Activated CD8-positive, alpha-beta T cell treated with anti-CD3 and anti-CD28 coated beads, Interleukin-2, amount 10 ng/mL, durations not matched to agents 7 days and 5 days (primary cell): ENCODE measurements around the gene RHBDL3. TPM values are rescaled to one million over a fixed set of nuclear protein-coding genes. Genes with fewer than 3 reads are reported as not detected.
A peak's percentile ranks its signal among the peaks of the same experiment; 100 is the strongest.

Experiments
- ATAC-seq: fragments of 150-1000 bp; cut with Tn5 transposase; one replicate; pipeline ENCODE4 v1.10.0; 2021; ENCODE audit warnings: moderate library complexity
- CTCF ChIA-PET: fragments of 350-600 bp; sonication (Branson Sonifier 250); formaldehyde crosslinking; loops from one replicate; lab custom pipeline; 2021; ENCODE audit warnings: antibody characterized with exemption; lab: Charles Lee
- POLR2A ChIA-PET: fragments of 350-600 bp; sonication (Branson Sonifier 250); formaldehyde crosslinking; loops from one replicate; lab custom pipeline; 2021; ENCODE audit warnings: antibody characterized with exemption; lab: Charles Lee
- DNase-seq: peaks from one replicate; pipeline ENCODE4 v3.0.0-alpha.2; 2020
- H3K27ac Mint-ChIP-seq: one replicate; pipeline ENCODE4 v1.8.0; 2021; ENCODE audit warnings: mild to moderate bottlenecking, mixed read lengths
- H3K27me3 Mint-ChIP-seq: one replicate; pipeline ENCODE4 v1.8.0; 2021; ENCODE audit warnings: low read depth, mixed read lengths
- H3K36me3 Mint-ChIP-seq: one replicate; pipeline ENCODE4 v1.8.0; 2021; ENCODE audit warnings: low read depth, mixed read lengths
- H3K4me1 Mint-ChIP-seq: one replicate; pipeline ENCODE4 v1.8.0; 2021; ENCODE audit warnings: low read depth, mixed read lengths
- H3K4me3 Mint-ChIP-seq: one replicate; pipeline ENCODE4 v1.8.0; 2021; ENCODE audit warnings: mild to moderate bottlenecking, mixed read lengths
- H3K9me3 Mint-ChIP-seq: one replicate; pipeline ENCODE4 v1.8.0; 2022; ENCODE audit warnings: mixed read lengths; ENCODE audit not compliant: insufficient read depth
- total RNA-seq, 2 experiments: library from RNA; stranded (reverse); gene quantifications; one replicate each; pipeline ENCODE4 v1.2.3, GENCODE V29; 2021

The RHBDL3 gene
- total RNA-seq, 2 experiments from 2014 or later: 0.82 to 1.0 TPM

DNA sequence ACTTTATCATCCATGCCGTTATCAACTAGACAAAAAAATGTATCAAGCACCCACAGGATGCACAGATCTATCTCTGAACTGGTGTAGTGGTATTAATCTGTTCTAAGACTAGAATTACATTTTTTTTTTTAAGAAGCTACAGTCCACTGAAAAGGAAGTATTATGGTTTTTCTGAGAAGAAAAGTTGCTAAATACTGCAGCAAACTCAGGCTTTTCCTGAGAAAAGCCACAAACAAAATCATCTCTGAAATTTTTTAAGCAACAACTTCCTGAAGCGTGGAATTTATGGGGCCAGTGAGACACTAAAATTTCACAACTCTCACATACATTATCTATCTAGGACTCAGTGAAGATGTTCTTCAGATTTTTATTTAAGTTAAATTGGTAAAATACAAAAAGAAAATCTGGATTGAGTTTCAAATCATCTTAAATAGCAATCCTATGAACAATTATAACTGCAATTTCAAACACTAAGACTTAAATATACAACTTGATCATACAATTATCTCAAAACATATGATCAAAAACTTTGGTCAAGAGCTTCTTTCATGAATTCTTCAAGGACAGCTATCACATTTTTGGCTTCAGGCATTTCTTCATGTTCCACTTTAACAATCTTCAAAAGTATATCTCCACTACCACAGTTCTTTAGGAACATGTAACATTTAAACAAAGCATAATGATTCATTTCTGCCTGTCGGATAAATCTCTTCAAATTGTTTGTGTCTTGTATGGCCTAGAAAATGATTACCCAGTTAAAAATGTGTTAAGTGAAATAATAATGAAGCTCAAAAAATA is 65.8 kb downstream of the RHBDL3 start:
- ATAC-seq (peak; percentile 85), DNase-seq (no peak)
- ChIA-PET CTCF (interaction anchor here (0.8 to 8.4 kb wide), 10 partner anchors 9 to 325 kb away, joined by 3 to 69 read pairs (median 4); partner anchors contain the start of genes LRRC37B and PSMD11), POLR2A (interaction anchor here (0.6 to 2.2 kb wide), 4 partner anchors 9 to 134 kb away, joined by 3 to 7 read pairs (median 4); partner anchors contain the start of genes C17orf75 and ZNF207)
- Mint-ChIP-seq H3K27ac (peak overlapping the region; percentile 89), H3K4me1 (peaks cover 73% of the 10 kb centered on the region), H3K4me3 (peak overlapping the region; percentile 67), H3K9me3 (no peaks in the 10 kb centered on the region), H3K27me3 (no peaks in the 10 kb centered on the region), H3K36me3 (peaks cover 42% of the 10 kb centered on the region)

DNA sequence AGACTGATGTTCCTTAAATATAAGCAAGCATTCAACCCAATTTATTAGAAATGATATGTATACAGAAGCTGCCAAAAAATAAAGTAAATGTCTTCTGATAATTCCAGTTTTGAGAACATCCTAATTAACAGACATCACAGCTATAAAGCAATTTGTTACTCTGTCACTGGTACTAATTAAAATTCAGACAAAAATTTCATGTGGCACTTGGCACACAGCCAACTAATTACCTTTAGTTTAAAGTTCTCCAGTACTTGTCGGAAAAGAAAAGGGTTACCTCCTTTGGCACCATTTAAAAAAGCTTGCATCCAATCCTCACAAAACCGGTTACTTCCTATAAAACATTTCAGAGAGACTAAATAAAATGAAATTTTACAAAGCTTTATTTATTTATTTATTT is 67.6 kb downstream of the RHBDL3 start:
- no peak overlapping the region for H3K4me3 Mint-ChIP-seq
- peaks cover 59% of the 10 kb centered on the region for H3K4me1 Mint-ChIP-seq
- CTCF ChIA-PET: interaction anchor here (0.7 to 8.4 kb wide), 2 partner anchors 12 to 18 kb away, joined by 4 to 69 read pairs; no protein-coding TSS in a partner anchor
- DNase-seq (no peak), ATAC-seq (no peak)
- H3K27ac Mint-ChIP-seq: no peak overlapping the region
- POLR2A ChIA-PET: no interaction called here
- H3K27me3 Mint-ChIP-seq: no peaks in the 10 kb centered on the region
- no peaks in the 10 kb centered on the region for H3K9me3 Mint-ChIP-seq
- H3K36me3 Mint-ChIP-seq: peaks cover 50% of the 10 kb centered on the region

DNA sequence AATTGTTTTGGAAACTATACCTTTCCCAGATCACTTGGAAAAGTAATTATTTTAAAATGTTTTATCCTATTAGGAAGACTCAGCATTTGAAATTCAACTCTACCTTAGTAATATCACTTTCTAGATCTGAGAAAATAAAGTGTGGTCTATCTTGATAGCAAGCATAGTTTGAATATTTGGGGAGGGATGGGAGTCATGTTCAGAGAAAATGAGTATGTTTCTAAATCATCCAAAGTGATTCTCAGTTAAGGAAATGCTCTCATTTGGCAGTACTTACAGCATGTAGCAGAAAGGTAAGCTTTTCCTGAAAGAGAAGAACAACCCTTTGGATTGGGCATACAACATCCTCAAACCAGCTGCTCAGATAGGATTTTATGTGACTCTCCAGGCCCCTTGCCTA is 69.4 kb downstream of the RHBDL3 start:
- Mint-ChIP-seq H3K27me3 (no peaks in the 10 kb centered on the region), H3K36me3 (peaks cover 61% of the 10 kb centered on the region), H3K9me3 (no peaks in the 10 kb centered on the region), H3K27ac (no peak overlapping the region), H3K4me3 (no peak overlapping the region), H3K4me1 (peaks cover 49% of the 10 kb centered on the region)
- ChIA-PET CTCF (interaction anchor here (1.0 to 8.4 kb wide), 3 partner anchors 14 to 15 kb away, joined by 3 to 69 read pairs (median 5); no protein-coding TSS in a partner anchor), POLR2A (interaction anchor here (1.3 kb wide), 1 partner anchor 15 kb away, joined by 3 read pairs; the partner anchor contains the start of gene ZNF207)
- DNase-seq (no peak), ATAC-seq (no peak)

DNA sequence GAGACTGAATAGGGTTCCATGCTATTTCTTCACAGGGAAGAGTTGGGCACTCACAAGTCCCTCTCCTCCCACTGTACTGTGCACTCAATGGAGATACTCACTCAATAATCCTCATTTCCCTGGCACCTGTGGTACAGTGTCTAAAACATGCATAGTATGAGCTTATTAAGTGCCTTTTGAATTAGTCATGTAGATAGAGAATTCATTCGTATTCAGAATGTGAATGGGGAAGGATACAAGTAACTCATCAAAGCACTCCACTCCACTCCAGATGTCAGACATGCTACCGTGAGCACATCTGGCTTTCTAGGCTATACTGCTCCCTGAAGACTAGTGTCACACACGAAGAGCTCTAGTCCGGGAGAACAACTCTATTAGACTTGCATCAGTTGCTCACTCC is 70.1 kb downstream of the RHBDL3 start:
- ATAC-seq: no peak
- POLR2A ChIA-PET: interaction anchor here (0.5 to 1.3 kb wide), 2 partner anchors 15 to 36 kb away, joined by 3 to 4 read pairs; partner anchors contain the start of gene ZNF207
- CTCF ChIA-PET: interaction anchor here (1.0 to 8.4 kb wide), 3 partner anchors 13 to 15 kb away, joined by 3 to 69 read pairs (median 5); no protein-coding TSS in a partner anchor
- no peaks in the 10 kb centered on the region for H3K27me3 Mint-ChIP-seq
- peaks cover 46% of the 10 kb centered on the region for H3K4me1 Mint-ChIP-seq
- H3K27ac Mint-ChIP-seq: peak overlapping the region; percentile 12
- no peak for DNase-seq
- no peaks in the 10 kb centered on the region for H3K9me3 Mint-ChIP-seq
- no peak overlapping the region for H3K4me3 Mint-ChIP-seq
- peaks cover 57% of the 10 kb centered on the region for H3K36me3 Mint-ChIP-seq

DNA sequence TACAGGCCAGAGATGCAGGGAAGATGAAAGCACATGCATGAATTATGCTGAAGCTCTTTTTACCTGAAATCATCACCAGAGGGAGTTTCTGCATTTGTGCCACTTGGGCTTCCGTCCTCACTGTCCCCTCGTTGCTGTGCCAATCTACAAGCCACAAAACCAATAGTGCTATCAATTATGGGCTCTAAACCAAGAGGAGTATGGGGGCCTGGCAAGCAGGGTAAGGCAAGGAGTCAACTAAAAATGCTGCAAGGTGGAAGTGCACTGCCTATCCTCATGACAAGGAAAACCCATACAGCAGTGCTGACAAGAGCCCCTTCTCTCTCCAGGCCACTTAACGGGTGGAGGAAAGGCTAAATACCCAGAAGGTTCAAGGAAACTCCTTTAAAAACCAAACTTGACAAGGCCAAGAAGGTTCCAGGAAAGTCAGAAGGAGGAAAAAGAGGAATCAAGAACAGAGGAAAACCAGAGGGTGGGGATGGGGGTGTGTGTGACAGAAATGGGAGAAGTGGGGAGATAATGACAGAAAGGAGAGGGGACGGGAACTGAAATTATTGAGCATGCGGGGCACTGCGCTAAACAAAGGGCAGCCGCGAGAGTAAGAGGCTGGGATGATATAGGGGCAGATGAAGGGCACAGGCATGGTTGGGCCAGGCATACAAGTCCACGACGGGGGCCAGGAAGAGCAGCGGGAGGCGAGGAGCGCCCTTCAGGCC is 75.7 kb downstream of the RHBDL3 start:
- Mint-ChIP-seq H3K36me3 (peaks cover 25% of the 10 kb centered on the region), H3K4me3 (peak overlapping the region; percentile 90), H3K27ac (peak overlapping the region; percentile 94), H3K9me3 (no peaks in the 10 kb centered on the region), H3K27me3 (no peaks in the 10 kb centered on the region), H3K4me1 (peaks cover 35% of the 10 kb centered on the region)
- ChIA-PET CTCF (interaction anchor here (1.0 to 2.5 kb wide), 7 partner anchors 10 to 103 kb away, joined by 3 to 17 read pairs (median 4); partner anchors contain the start of gene PSMD11), POLR2A (interaction anchor here (0.6 to 3.6 kb wide), 8 partner anchors 9 to 335 kb away, joined by 3 to 24 read pairs (median 4); partner anchors contain the start of genes LRRC37B and ZNF207)
- DNase-seq (peak; percentile 79), ATAC-seq (peak; percentile 48)

DNA sequence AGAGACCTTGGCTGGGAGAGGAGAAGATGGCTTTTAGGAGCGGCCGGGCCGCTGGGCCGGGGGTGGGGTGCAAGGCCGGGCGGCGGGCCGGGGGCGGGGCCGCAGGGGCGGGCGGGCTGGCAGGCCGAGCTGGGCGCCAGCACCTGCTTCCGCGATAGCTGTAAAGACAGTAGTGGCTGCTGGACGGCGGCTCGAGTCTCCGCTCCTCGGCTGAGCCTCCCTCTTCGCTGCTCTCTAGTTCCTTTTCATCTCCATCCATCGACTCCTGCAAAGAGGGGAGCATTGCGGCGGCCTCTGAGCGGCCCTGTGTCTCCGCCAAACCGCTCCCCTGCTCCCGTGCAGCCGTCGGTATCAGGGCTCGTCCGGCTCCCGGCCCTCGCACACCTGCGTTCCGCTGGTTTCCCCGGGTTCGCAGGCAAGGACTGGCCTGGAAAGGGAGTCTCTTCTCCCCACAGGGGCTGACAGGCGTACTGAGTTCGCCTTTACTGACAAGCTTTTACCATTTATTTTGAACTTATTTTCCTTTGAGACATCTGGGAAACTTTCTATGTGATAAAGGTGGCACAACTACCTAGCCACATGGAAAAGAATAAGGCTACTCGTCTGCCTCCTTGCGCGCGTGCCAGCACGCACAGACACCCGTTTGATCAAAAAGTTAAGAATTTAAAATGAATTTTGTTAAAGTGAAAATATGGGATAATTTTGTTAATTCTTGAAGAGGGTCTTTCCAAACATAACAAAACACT is 76.4 kb downstream of the RHBDL3 start, which contains the start of gene C17orf75:
Gene C17orf75 (minus strand): TSS at position 317 of the 746 bp plus-strand sequence. CDS start 34 bp downstream, at position 283.
- peaks cover 23% of the 10 kb centered on the region for H3K36me3 Mint-ChIP-seq
- CTCF ChIA-PET: interaction anchor here (1.0 to 2.5 kb wide), 5 partner anchors 9 to 26 kb away, joined by 3 to 17 read pairs (median 3); no protein-coding TSS in a partner anchor
- DNase-seq (peak; percentile 84), ATAC-seq (peak; percentile 89)
- peak within 1 kb of the TSS; percentile 94 for H3K27ac Mint-ChIP-seq
- no peaks in the 10 kb centered on the region for H3K9me3 Mint-ChIP-seq
- POLR2A ChIA-PET: interaction anchor here (1.0 to 3.6 kb wide), 4 partner anchors 9 to 22 kb away, joined by 3 to 24 read pairs (median 5); partner anchors contain the start of gene ZNF207
- no peaks in the 10 kb centered on the region for H3K27me3 Mint-ChIP-seq
- H3K4me3 Mint-ChIP-seq: peak within 1 kb of the TSS; percentile 90
- peaks cover 35% of the 10 kb centered on the region for H3K4me1 Mint-ChIP-seq

DNA sequence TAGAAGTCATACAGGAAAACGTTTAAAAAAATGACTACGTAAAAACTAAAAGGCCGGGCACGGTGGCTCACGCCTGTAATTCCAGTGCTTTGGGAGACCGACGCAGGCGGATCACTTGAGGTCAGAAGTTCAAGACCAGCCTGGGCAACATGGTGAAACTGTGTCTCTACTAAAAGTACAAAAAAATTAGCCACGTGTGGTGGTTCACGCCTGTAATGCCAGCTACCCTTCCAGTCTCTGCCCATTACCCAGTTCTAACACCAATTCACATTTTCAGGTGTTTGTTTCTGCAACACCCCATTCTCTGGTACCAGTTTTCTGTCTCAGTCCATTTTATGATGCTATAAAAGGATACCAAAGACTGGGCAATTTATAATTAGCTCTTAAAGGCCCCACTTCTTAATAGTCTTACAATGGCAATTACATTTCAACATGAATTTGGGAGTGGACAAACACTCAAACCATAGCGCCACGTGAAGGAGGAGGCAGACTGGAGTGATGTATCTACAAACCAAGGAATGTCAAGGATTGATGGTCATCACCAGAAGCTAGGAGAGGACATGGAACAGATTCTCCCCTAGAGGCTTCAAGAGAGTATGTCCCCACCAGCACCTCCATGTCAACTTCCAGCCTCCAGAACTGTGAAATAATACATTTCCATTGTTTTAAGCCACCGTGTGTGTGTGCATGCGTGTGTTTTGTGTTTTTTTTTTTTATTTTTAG is 77.1 kb downstream of the RHBDL3 start:
- no peak for DNase-seq
- Mint-ChIP-seq H3K4me3 (peak overlapping the region; percentile 90), H3K9me3 (no peaks in the 10 kb centered on the region), H3K27ac (peak overlapping the region; percentile 91), H3K27me3 (no peaks in the 10 kb centered on the region), H3K36me3 (peaks cover 20% of the 10 kb centered on the region), H3K4me1 (peaks cover 35% of the 10 kb centered on the region)
- no peak for ATAC-seq
- CTCF ChIA-PET: interaction anchor here (0.7 to 1.2 kb wide), 5 partner anchors 8 to 27 kb away, joined by 3 to 4 read pairs (median 3); no protein-coding TSS in a partner anchor
- POLR2A ChIA-PET: interaction anchor here (1.0 to 3.6 kb wide), 3 partner anchors 8 to 23 kb away, joined by 3 to 24 read pairs (median 6); partner anchors contain the start of gene ZNF207

DNA sequence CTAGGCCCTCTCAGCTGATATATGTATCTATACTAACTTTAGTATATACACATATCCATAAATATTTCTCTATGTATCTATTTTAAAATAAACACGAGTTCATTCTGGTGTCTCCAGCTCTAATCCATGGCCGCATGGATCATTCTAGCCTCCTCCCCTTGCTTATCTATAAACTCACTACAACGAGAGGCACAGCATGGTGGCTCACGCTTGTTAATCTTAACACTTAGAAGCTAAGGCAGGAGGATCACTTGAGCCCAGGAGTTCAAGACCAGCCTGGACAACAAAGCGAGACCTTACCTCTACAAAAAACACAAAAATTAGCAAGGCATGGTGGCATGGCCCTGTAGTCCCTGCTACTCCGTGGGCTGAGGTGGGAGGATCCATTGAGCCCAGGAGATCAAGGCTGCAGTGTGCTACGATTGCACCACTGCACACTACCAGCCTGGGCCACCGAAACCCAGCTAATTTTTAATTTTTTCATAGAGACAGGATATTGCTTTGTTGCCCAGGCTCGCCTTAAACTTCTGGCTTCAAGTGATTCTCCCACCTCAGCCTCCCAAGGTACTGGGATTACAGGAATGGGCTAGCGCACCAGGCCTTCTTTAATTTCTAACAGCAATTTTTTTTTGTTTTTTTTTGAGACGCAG is 80.4 kb downstream of the RHBDL3 start:
- ATAC-seq: no peak
- Mint-ChIP-seq H3K4me3 (no peak overlapping the region), H3K9me3 (no peaks in the 10 kb centered on the region), H3K36me3 (peaks cover 18% of the 10 kb centered on the region), H3K4me1 (peaks cover 35% of the 10 kb centered on the region), H3K27ac (no peak overlapping the region), H3K27me3 (no peaks in the 10 kb centered on the region)
- ChIA-PET POLR2A (no interaction called here), CTCF (interaction anchor here (0.6 kb wide), 1 partner anchor 14 kb away, joined by 3 read pairs; no protein-coding TSS in a partner anchor)
- peak; percentile 18 for DNase-seq

DNA sequence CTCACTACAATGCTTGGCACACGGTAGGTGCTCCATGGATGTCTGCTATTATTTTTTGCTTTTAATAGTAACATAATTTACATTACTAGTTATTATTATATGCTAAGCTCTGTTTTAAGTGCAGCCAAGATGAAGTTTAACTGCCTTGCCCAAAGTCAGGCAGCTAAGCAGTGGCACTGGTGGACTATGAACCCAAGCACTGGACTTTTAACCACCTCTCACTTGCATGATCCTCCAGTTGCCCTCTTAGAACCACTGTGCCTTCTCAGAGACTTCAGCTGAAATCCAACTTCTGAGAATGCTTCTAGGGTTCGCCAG is 82.8 kb downstream of the RHBDL3 start:
- Mint-ChIP-seq H3K4me1 (peaks cover 29% of the 10 kb centered on the region), H3K36me3 (peaks cover 37% of the 10 kb centered on the region), H3K9me3 (no peaks in the 10 kb centered on the region), H3K4me3 (peak overlapping the region; percentile 100), H3K27me3 (no peaks in the 10 kb centered on the region), H3K27ac (peak overlapping the region; percentile 68)
- POLR2A ChIA-PET: interaction anchor here (0.6 to 1.7 kb wide), 2 partner anchors 11 to 20 kb away, joined by 4 to 5 read pairs; no protein-coding TSS in a partner anchor
- no peak for ATAC-seq
- CTCF ChIA-PET: interaction anchor here (1.1 to 1.5 kb wide), 3 partner anchors 9 to 28 kb away, joined by 3 to 5 read pairs (median 5); no protein-coding TSS in a partner anchor
- no peak for DNase-seq

DNA sequence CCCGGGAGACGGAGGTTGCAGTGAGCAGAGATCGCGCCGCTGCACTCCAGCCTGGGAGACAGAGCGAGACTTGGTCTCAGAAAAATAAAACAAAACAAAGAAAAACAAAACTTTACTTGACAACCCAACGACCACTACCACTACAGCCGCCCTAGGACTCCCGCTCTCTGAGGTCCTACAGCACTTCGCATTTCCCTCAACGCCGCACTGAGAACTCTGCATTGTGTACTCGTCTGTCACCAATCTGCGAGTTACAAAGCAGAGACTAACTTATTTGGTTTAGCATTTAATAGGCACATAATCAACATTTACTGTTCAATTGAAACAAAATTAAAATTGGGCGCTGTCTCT is 83.8 kb downstream of the RHBDL3 start:
- ATAC-seq (no peak), DNase-seq (peak; percentile 30)
- H3K4me3 Mint-ChIP-seq: peak overlapping the region; percentile 100
- peaks cover 32% of the 10 kb centered on the region for H3K4me1 Mint-ChIP-seq
- no peaks in the 10 kb centered on the region for H3K27me3 Mint-ChIP-seq
- peaks cover 44% of the 10 kb centered on the region for H3K36me3 Mint-ChIP-seq
- ChIA-PET CTCF (no interaction called here), POLR2A (interaction anchor here (1.4 to 2.3 kb wide), 3 partner anchors 9 to 21 kb away, joined by 4 to 24 read pairs (median 8); partner anchors contain the start of gene C17orf75)
- H3K9me3 Mint-ChIP-seq: no peaks in the 10 kb centered on the region
- peak overlapping the region; percentile 99 for H3K27ac Mint-ChIP-seq
